D721Med (cell line): ENCODE data around the gene CLSTN2.

Source experiments
- DNase-seq: peaks from one replicate; pipeline ENCODE4 v3.0.0; 2011; ENCODE audit warnings: low spot score; ENCODE audit not compliant: insufficient read length
- FAIRE-seq: peaks from 2 replicates; lab custom pipeline; 2011; peaks lifted over from hg19 to GRCh38; lab: Jason Lieb, UNC
- TF ChIP-seq, protein P1 (sequence below): IDR thresholded peaks from 2 replicates; pipeline ENCODE4 v1.5.1; 2012; ENCODE audit warnings: mild to moderate bottlenecking, control low read depth; ENCODE audit not compliant: insufficient read depth; ENCODE audit errors: missing control alignments

Gene CLSTN2

DNA sequence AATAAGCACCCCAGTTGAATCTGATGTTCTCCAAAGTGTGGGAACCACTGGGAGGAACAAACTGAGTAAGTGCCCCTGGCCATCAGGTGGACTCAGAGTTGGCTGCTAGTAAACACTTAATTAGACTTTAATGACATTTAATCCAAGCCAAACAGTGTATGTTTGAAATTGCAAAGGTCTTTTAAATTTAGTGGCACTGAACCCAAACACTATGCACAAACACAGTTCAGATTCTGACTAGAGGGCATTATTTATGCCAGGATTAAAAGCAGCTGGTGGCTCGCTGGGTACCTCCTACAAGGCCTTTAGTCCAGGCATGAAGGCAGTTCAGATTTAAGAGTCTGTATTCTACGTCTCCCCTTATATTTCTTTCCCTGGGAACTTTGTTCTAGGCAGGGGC, 264.8 kb downstream of the CLSTN2 start:
- no peak for DNase-seq
- FAIRE-seq: no peak
- TF ChIP-seq, protein P1, sequence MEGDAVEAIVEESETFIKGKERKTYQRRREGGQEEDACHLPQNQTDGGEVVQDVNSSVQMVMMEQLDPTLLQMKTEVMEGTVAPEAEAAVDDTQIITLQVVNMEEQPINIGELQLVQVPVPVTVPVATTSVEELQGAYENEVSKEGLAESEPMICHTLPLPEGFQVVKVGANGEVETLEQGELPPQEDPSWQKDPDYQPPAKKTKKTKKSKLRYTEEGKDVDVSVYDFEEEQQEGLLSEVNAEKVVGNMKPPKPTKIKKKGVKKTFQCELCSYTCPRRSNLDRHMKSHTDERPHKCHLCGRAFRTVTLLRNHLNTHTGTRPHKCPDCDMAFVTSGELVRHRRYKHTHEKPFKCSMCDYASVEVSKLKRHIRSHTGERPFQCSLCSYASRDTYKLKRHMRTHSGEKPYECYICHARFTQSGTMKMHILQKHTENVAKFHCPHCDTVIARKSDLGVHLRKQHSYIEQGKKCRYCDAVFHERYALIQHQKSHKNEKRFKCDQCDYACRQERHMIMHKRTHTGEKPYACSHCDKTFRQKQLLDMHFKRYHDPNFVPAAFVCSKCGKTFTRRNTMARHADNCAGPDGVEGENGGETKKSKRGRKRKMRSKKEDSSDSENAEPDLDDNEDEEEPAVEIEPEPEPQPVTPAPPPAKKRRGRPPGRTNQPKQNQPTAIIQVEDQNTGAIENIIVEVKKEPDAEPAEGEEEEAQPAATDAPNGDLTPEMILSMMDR: no peak

DNA sequence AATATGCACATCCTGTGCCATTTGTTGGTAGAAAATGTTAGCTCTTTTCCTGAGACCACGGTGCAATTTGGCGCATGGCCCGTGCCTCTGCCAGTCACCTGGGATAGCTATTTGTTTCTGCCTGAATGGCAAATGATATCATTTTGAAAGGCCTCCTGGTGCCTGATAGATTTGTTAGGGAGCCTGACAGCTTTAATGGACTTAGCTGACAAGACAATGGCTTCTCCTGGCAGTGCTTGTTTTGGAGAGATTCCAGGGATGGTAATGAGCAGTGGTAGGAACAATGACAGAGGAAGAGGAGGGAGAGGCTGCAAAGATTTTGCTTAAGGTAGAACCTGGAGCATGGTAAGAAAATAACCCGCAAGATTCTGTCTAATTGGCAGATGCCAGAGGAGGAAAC, 268.5 kb downstream of the CLSTN2 start:
- DNase-seq (no peak), FAIRE-seq (no peak)
- TF ChIP-seq, protein P1: no peak

DNA sequence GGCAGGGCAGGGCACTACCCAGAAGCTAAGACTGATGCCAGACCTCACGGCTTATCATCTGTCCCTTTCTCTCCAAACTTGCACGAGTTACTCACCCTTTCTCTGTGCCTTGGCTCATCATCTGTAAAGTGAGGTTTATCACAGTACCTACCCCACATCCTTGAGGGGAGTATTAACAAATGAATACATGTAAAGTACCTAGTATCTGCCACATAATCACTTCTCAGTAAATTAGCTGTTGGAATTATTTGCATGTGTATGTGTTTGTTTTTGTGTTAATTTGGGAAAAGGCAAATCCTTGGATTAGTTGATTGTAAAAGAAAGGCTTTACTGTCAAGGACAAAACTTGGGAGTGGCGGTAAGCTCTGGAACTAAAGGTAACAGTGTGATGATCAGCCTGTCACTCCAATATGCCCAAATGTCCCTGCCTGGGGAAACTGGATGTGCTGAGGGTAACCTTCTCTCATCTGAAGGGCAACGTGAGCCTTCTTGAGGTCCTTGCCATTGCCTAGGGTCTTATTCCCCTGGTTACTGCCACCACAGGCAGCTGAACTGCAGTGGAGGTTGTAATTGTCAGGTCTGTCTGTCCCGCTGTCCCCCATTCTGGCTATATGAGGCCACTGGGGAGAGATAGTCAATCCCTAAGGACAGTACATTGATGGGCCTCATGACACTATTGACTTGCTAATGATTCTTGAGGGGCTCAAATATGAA, 269.4 kb downstream of the CLSTN2 start:
- DNase-seq (no peak), FAIRE-seq (no peak)
- TF ChIP-seq, protein P1: no peak

DNA sequence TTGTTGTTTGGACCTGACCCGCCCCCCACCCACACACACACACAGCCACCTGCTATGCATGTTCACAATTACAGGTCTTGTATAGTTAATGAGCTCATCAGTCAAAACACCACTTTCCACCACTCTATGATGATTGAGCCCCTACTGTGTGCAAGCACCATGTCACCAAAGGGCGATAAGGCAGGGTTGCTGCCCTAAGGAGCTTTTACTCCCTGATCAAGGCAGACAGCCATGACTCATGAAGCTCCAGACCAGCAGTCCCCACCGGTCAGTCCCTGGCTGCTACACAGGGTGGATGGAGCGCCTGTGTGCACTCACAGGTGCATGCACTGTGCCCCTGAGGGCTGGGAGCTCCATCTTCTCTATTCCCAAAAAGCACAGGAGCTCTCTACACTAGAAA, 270.6 kb downstream of the CLSTN2 start:
- TF ChIP-seq, protein P1: no peak
- FAIRE-seq (no peak), DNase-seq (no peak)

DNA sequence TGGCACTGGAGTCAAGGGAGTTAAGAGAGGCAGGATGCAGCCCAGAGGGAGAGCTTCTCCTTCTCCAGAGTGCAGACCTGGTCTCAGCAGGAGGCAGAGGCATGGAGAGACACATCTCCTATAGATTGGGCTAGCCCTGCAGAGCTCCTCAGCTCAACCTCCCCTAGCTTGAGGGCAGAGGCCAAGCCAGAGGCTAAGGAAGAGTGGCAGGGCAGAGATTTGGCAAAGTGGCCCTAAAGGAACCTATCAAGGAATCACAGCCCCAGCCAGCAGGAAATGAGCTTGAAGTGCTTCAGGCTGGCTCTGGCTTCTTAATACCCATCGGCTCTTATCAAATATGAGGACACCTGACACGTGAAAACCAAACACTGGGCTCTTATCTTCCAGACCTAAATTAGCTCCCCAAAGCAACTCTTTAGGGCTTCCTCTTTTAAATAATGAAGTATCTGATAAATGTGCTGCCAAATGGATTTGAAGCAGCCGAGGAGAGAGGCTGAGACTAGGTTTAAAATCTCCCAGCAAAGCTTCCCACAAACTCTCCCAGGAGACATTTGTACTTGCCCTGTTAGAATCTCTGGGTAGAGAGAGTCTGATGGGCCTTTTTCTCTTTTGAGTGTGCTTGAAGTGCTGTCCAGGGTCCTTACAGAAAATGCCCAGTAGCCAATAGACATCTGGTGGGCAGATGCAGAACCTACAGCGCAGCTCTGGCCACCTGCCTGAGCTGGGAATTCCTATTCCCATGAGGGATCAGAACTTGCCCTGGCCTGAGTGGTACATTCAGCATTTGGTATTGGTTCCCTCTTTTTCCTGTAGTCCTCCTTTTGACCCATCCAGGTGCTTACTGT, 271.4 kb downstream of the CLSTN2 start:
- DNase-seq: no peak
- TF ChIP-seq, protein P1: no peak
- no peak for FAIRE-seq

DNA sequence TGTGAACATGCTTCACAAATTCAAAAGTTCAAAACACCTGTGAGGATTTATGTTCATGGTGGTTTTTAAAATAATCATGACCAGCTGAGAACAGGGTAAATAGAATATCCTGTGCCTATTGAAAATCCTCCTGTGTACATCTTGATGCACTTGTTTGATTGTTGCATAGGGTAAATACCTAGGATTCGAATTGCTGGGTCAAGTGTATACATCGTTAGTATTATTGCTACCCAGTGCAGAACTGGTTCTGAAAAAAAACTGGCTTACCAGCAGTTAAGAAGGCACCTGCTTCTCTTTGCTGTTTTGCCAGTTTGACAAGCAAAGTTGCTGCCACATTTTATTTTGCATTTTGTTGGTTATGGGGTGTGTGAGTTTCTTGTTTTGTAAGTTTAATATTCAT, 272.6 kb downstream of the CLSTN2 start:
- DNase-seq: no peak
- TF ChIP-seq, protein P1: no peak
- no peak for FAIRE-seq
